SU-DHL-6 (cell line): ENCODE results near the gene COL26A1.

Experiments used
- H2AFZ ChIP-seq: fragments of 200-600 bp; sonication (generic); 2 replicates; pipeline ENCODE4 v1.6.1; 2014; ENCODE audit warnings: low read depth, mild to moderate bottlenecking, moderate library complexity, mixed read lengths, antibody characterized with exemption, low read length; ENCODE audit not compliant: severe bottlenecking
- H3F3A ChIP-seq: fragments of 200-600 bp; shearing (Covaris generic); 2 replicates; pipeline ENCODE4 v1.6.0; 2016; ENCODE audit warnings: antibody characterized with exemption, mild to moderate bottlenecking; ENCODE audit not compliant: insufficient read depth
- H3K27ac ChIP-seq: fragments of 200-600 bp; sonication (generic); 2 replicates; pipeline ENCODE4 v1.5.1; 2016; ENCODE audit warnings: low read depth, mild to moderate bottlenecking, low read length, moderate library complexity, mixed read lengths
- H3K27me3 ChIP-seq: fragments of 200-600 bp; sonication (generic), shearing (Covaris generic); 2 replicates; pipeline ENCODE4 v1.6.0; 2014; ENCODE audit warnings: mild to moderate bottlenecking, low read length
- H3K36me3 ChIP-seq: fragments of 200-600 bp; sonication (generic); 2 replicates; pipeline ENCODE4 v1.6.1; 2014; ENCODE audit warnings: mild to moderate bottlenecking, low read length, mixed read lengths
- H3K4me2 ChIP-seq: fragments of 300-600, 200-600 bp; shearing (Covaris generic), sonication (generic); 2 replicates; pipeline ENCODE4 v1.6.0; 2014; ENCODE audit warnings: low read length, low read depth, mild to moderate bottlenecking; ENCODE audit not compliant: poor library complexity, severe bottlenecking
- H3K4me3 ChIP-seq: fragments of 200-600 bp; sonication (generic); 2 replicates; pipeline ENCODE4 v1.5.1; 2014; ENCODE audit warnings: antibody characterized with exemption, low read length, mild to moderate bottlenecking, mixed read lengths; ENCODE audit not compliant: insufficient read depth, poor library complexity, severe bottlenecking
- H3K79me2 ChIP-seq: fragments of 200-600 bp; sonication (generic); 2 replicates; pipeline ENCODE4 v1.6.1; 2014; ENCODE audit warnings: mild to moderate bottlenecking, low read length, moderate library complexity; ENCODE audit not compliant: insufficient read depth
- H3K9ac ChIP-seq: fragments of 200-600 bp; sonication (generic); 2 replicates; pipeline ENCODE4 v1.7.0; 2014; ENCODE audit warnings: mild to moderate bottlenecking, low read length
- H3K9me2 ChIP-seq: fragments of 200-600 bp; sonication (generic); replicated peaks from 2 replicates; pipeline ENCODE4 v1.6.1; 2014; ENCODE audit warnings: low read length; ENCODE audit not compliant: insufficient read depth
- H3K9me3 ChIP-seq: fragments of 200-600 bp; sonication (generic); 2 replicates; pipeline ENCODE4 v1.6.1; 2014; ENCODE audit warnings: low read length, mixed read lengths; ENCODE audit not compliant: insufficient read depth
- H4K20me1 ChIP-seq: fragments of 200-600 bp; sonication (generic); 2 replicates; pipeline ENCODE4 v1.6.1; 2014; ENCODE audit warnings: low read depth, mild to moderate bottlenecking, antibody characterized with exemption, low read length, moderate library complexity, mixed read lengths
- EZH2phosphoT487 ChIP-seq: fragments of 200-600 bp; sonication (generic), shearing (Covaris generic); conservative IDR thresholded peaks from 2 replicates; pipeline ENCODE4 v1.6.1; 2018; ENCODE audit warnings: mild to moderate bottlenecking, antibody characterized with exemption, low read length, moderate library complexity, mixed read lengths
- TF ChIP-seq, protein P1 (sequence below): fragments of 200-600 bp; sonication (generic); IDR thresholded peaks from one replicate; pipeline ENCODE4 v1.5.1; 2017; ENCODE audit warnings: antibody characterized with exemption, mild to moderate bottlenecking, low read length, moderate library complexity; ENCODE audit not compliant: insufficient read depth, poor library complexity, severe bottlenecking

Gene COL26A1

DNA sequence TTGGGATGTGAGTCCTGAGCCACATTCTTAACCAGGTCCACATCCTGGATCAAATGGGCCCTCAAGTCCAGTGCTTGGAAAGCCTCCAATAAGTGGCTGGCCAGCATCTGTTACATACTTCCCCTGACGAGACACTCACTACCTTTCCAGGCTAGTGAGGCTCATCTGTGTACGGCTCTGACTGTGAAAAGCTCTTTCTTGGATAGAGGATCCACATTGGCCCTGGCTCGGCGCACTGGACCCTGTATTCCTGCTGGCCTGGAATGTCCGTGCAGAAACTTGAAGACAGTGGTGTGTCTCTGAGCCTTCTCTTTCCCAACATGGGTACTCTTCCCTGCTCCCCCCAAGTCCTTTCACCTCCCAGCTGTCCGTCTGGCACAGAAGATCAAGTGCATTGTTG is 230.9 kb downstream of the COL26A1 start:
- H3K27ac ChIP-seq, result no peak overlapping the region
- H3K4me2 ChIP-seq, result no peak overlapping the region
- H3K9me2 ChIP-seq, result no peaks in the 10 kb centered on the region
- TF ChIP-seq, protein P1, sequence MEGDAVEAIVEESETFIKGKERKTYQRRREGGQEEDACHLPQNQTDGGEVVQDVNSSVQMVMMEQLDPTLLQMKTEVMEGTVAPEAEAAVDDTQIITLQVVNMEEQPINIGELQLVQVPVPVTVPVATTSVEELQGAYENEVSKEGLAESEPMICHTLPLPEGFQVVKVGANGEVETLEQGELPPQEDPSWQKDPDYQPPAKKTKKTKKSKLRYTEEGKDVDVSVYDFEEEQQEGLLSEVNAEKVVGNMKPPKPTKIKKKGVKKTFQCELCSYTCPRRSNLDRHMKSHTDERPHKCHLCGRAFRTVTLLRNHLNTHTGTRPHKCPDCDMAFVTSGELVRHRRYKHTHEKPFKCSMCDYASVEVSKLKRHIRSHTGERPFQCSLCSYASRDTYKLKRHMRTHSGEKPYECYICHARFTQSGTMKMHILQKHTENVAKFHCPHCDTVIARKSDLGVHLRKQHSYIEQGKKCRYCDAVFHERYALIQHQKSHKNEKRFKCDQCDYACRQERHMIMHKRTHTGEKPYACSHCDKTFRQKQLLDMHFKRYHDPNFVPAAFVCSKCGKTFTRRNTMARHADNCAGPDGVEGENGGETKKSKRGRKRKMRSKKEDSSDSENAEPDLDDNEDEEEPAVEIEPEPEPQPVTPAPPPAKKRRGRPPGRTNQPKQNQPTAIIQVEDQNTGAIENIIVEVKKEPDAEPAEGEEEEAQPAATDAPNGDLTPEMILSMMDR, result no peak
- no peak for TF ChIP-seq EZH2phosphoT487
- H3K36me3 ChIP-seq, result no peaks in the 10 kb centered on the region
- H4K20me1 ChIP-seq, result no peaks in the 10 kb centered on the region
- H3K79me2 ChIP-seq, result no peaks in the 10 kb centered on the region
- H3K9ac ChIP-seq, result no peak overlapping the region
- H3F3A ChIP-seq, result no peaks in the 10 kb centered on the region
- H3K9me3 ChIP-seq, result no peaks in the 10 kb centered on the region
- H3K27me3 ChIP-seq, result no peaks in the 10 kb centered on the region
- no peak overlapping the region for H3K4me3 ChIP-seq
- no peak overlapping the region for H2AFZ ChIP-seq

DNA sequence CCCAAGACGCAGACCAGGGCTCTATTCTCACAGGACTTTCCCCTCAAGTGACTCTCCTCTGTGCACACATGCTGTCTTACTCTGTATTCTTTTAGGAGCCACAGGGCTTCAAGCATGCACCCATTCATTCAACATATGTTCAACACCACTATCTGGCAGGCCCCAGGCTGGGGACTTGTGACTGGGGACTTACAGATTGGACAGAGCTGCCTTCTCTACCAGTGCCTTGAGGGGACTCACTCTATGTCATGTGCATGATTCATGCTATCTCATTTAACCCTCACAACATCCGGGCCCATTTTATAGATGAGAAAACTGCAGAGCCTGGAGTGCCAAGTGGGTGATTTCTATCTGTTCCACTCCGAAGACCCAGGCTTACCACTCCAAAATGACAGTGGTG is 232.1 kb downstream of the COL26A1 start:
- Histone ChIP-seq H3K4me2 (no peak overlapping the region), H3K9me3 (no peaks in the 10 kb centered on the region), H4K20me1 (no peaks in the 10 kb centered on the region), H3F3A (no peaks in the 10 kb centered on the region), H3K36me3 (no peaks in the 10 kb centered on the region), H2AFZ (no peak overlapping the region), H3K79me2 (no peaks in the 10 kb centered on the region), H3K9me2 (no peaks in the 10 kb centered on the region), H3K9ac (no peak overlapping the region), H3K27me3 (no peaks in the 10 kb centered on the region), H3K27ac (no peak overlapping the region), H3K4me3 (no peak overlapping the region)
- TF ChIP-seq, protein P1, result no peak
- no peak for TF ChIP-seq EZH2phosphoT487

DNA sequence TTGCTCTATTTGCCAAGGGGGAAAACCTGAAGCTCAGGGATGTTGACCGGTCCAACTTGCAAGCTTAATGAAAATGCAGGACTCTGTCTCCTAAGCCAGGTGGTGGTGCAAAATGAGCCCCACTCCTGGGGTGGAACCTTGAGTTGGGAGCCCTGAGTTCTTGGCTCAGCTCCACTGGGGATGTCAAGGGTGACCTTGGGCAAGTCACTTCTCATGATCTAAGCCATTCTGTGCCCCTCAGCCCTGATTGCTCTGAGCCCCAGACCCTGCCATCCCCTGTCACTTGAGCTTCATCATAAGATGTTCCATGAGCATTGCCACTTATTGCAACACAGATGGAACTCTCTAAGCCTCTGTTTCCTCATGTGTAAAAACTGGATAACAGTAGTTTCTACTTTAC is 232.6 kb downstream of the COL26A1 start:
- no peak overlapping the region for H3K9ac ChIP-seq
- no peak overlapping the region for H3K4me2 ChIP-seq
- H3K27ac ChIP-seq, result no peak overlapping the region
- H3K9me2 ChIP-seq, result no peaks in the 10 kb centered on the region
- H3K4me3 ChIP-seq, result no peak overlapping the region
- no peaks in the 10 kb centered on the region for H4K20me1 ChIP-seq
- H3K36me3 ChIP-seq, result no peaks in the 10 kb centered on the region
- no peaks in the 10 kb centered on the region for H3K27me3 ChIP-seq
- H2AFZ ChIP-seq, result no peak overlapping the region
- no peak for TF ChIP-seq EZH2phosphoT487
- TF ChIP-seq, protein P1, result no peak
- H3K79me2 ChIP-seq, result no peaks in the 10 kb centered on the region
- H3F3A ChIP-seq, result no peaks in the 10 kb centered on the region
- no peaks in the 10 kb centered on the region for H3K9me3 ChIP-seq
